Panc1 (cell line): ENCODE results near the gene SORL1-AS1.

Experiments
- ATAC-seq: fragments of 200-7000 bp; cut with Tn5 transposase; 2 replicates; pipeline ENCODE4 v1.9.1; 2020; ENCODE audit warnings: mild to moderate bottlenecking, moderate library complexity
- BruUV-seq: library from RNA; stranded (reverse); fragments of 400-500 nt; replicated peaks from 2 replicates; lab custom pipeline; 2021; lab: Mats Ljungman, UMichigan
- CTCF ChIA-PET: fragments of 300-600 bp; sonication (Branson Sonifier 250); formaldehyde crosslinking; loops from one replicate; lab custom pipeline; 2022; ENCODE audit warnings: antibody characterized with exemption; lab: Charles Lee
- POLR2A ChIA-PET: fragments of 300-600 bp; sonication (Branson Sonifier 250); formaldehyde crosslinking; loops from one replicate; lab custom pipeline; 2022; ENCODE audit warnings: antibody characterized with exemption; lab: Charles Lee
- DNase-seq: peaks from one replicate; pipeline ENCODE4 v3.0.0-alpha.2; 2010; ENCODE audit warnings: low read depth, low spot score
- H3K27ac ChIP-seq: 2 replicates; pipeline ENCODE4 v1.5.1; 2011; ENCODE audit warnings: mild to moderate bottlenecking, low read length, inconsistent platforms
- H3K27me3 ChIP-seq: fragments of 200-500 bp; sonication (Bioruptor generic); 2 replicates; pipeline ENCODE4 v1.6.0; 2014; ENCODE audit warnings: low read length, inconsistent platforms; ENCODE audit not compliant: control insufficient read depth, insufficient read depth
- H3K36me3 ChIP-seq: fragments of 200-500 bp; sonication (Bioruptor generic); 2 replicates; pipeline ENCODE4 v1.5.1; 2014; ENCODE audit warnings: inconsistent platforms, mild to moderate bottlenecking, low read length, moderate library complexity; ENCODE audit not compliant: control insufficient read depth, insufficient read depth
- H3K4me1 ChIP-seq: 2 replicates; pipeline ENCODE4 v1.5.1; 2011; ENCODE audit warnings: inconsistent platforms, mild to moderate bottlenecking, low read length, moderate library complexity; ENCODE audit not compliant: control insufficient read depth, insufficient read depth
- H3K4me3 ChIP-seq, 2 experiments: 2 replicates each; pipeline ENCODE4 v1.5.1; 2011 to 2012; ENCODE audit warnings: low read depth in 2 of 2, low read length in 2 of 2, mild to moderate bottlenecking in 2 of 2, inconsistent platforms in 1 of 2, moderate library complexity in 1 of 2
- H3K9me3 ChIP-seq: fragments of 200-500 bp; sonication (Bioruptor generic); 2 replicates; pipeline ENCODE4 v1.5.1; 2014; ENCODE audit warnings: low read depth, mild to moderate bottlenecking, inconsistent platforms, low read length, moderate library complexity; ENCODE audit not compliant: control insufficient read depth, insufficient read depth
- CTCF ChIP-seq: fragments of 450-650 bp; IDR thresholded peaks from 2 replicates; pipeline ENCODE4 v1.5.1; 2017; ENCODE audit warnings: mild to moderate bottlenecking
- POLR2AphosphoS5 ChIP-seq: IDR thresholded peaks from 2 replicates; pipeline ENCODE4 v1.6.1; 2012; ENCODE audit warnings: mild to moderate bottlenecking, low read depth, low read length, moderate library complexity
- REST ChIP-seq, 2 experiments: IDR thresholded peaks; 2 replicates each; pipeline ENCODE4 v1.6.1; 2011 to 2012; ENCODE audit warnings: low read depth in 2 of 2, control low read depth in 1 of 2, low read length in 1 of 2, mild to moderate bottlenecking in 1 of 2, moderate library complexity in 1 of 2; ENCODE audit not compliant: insufficient read depth in 1 of 2
- SIN3A ChIP-seq: IDR thresholded peaks from 2 replicates; pipeline ENCODE4 v1.6.1; 2012; ENCODE audit warnings: low read depth, mild to moderate bottlenecking, low read length, moderate library complexity, borderline replicate concordance; ENCODE audit not compliant: insufficient read depth
- TCF7L2 ChIP-seq: IDR thresholded peaks from 2 replicates; pipeline ENCODE4 v1.6.1; 2011; ENCODE audit warnings: mild to moderate bottlenecking, low read depth, low read length, inconsistent platforms
- in situ Hi-C: cut with HindIII; loops from 2 replicates; pipeline ENCODE4 v1.10.0; 2016; ENCODE audit warnings: low sequenced_read_pairs, low pct_unique_long_range_greater_than_20kb
- intact Hi-C: fragments of 100-400 bp; cut with micrococcal nuclease; formaldehyde crosslinking; loops from one replicate; pipeline ENCODE4 v1.10.0; 2022; ENCODE audit not compliant: unreplicated experiment

SORL1-AS1 gene

GRCh38 chr11:121446752-121447156 is 6.0 kb downstream of the SORL1-AS1 start:
- ChIA-PET POLR2A (interaction anchor here (0.6 kb wide), 1 partner anchor 80 kb away, joined by 6 read pairs; no protein-coding TSS in a partner anchor), CTCF (interaction anchor here (0.7 kb wide), 2 partner anchors 18 to 208 kb away, joined by 3 to 7 read pairs; no protein-coding TSS in a partner anchor)
- TF ChIP-seq CTCF (peak; percentile 51), REST (IDR thresholded peaks at IDR 0.05; ENCODE audit: insufficient read depth in 1 of 2, low read depth in 2 of 2, low read length in 1 of 2) (no peak)
- peaks cover 10% of the 10 kb centered on the region for H3K4me1 ChIP-seq
- intact Hi-C loops (loop anchor here (2.0 kb wide), 1 partner anchor 144 kb away; no protein-coding TSS in a partner anchor), in situ Hi-C loops (no loop called here)
- no peaks in the 10 kb centered on the region for H3K36me3 ChIP-seq
- ATAC-seq (no peak), DNase-seq (no peak)
- H3K4me3 ChIP-seq, result no peak overlapping the region
- no peaks in the 10 kb centered on the region for H3K9me3 ChIP-seq
- no peak overlapping the region for H3K27ac ChIP-seq
- BruUV-seq, result no TSS peak
- H3K27me3 ChIP-seq, result no peaks in the 10 kb centered on the region

DNA sequence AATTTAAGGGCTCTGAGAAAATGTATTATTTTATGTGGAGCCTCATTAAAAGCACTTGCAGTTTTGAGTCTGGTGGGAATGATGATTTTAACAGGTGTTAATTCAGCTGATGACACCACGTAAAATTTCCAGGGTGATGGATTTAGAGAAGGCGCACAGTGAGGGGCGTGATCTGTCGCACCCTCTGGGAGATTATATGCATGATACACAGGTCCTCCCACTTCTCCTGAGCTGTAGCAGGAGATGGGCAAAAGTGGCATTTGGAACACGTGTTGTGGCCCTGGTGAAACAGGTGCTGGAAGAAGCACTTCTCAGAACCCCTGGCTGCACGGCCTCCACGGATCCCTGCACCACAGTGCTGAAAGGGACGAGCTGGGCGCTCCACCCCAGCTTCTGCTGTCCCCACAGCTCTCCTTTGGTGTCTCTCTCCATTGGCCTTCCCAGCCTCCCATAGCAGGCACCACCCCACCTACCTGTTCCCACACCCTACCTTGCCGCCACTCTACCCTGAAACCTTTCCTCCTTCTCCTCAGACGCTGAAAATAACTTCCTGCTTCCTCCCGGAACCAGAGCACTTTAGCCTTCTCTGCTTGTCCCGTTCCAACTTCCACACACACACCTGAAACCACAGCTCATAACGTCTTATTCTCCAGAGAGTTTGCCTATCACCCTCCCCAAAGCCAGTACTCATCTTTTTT is 7.5 kb downstream of the SORL1-AS1 start:
- TF ChIP-seq POLR2AphosphoS5 (no peak), REST (IDR thresholded peaks at IDR 0.05; ENCODE audit: insufficient read depth in 1 of 2, low read depth in 2 of 2, low read length in 1 of 2) (no peak), SIN3A (no peak), TCF7L2 (no peak), CTCF (no peak)
- DNase-seq (no peak), ATAC-seq (no peak)
- no peaks in the 10 kb centered on the region for H3K36me3 ChIP-seq
- H3K4me3 ChIP-seq, result no peak overlapping the region
- no peaks in the 10 kb centered on the region for H3K9me3 ChIP-seq
- no peak overlapping the region for H3K27ac ChIP-seq
- CTCF ChIA-PET, result no interaction called here
- intact Hi-C loops, result no loop called here
- POLR2A ChIA-PET, result no interaction called here
- BruUV-seq, result no TSS peak
- H3K4me1 ChIP-seq, result no peaks in the 10 kb centered on the region
- in situ Hi-C loops, result no loop called here
- no peaks in the 10 kb centered on the region for H3K27me3 ChIP-seq
